Measurements from ENCODE around the gene ZYG11A.

Gene ZYG11A

DNA sequence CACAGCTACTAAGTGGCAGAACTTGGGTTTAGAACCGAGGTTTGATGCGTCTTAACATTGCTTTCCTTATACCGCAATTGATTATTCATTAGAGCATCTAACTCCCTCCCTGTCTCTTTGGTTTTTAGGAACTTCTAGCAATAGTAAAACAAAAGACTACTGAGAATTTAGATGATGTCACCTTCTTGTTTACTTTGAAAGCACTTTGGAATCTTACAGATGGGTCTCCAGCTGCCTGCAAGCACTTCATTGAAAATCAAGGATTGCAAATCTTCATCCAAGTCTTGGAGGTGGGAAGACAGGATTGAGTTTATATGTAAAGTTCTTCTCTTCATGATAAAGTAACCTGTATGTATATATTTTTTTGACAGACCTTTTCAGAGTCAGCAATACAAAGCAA, 35.0 kb downstream of the ZYG11A start:
- Histone ChIP-seq H3K27me3 (ENCODE audit: insufficient read depth, low read length, poor library complexity) (no peaks in the 10 kb centered on the region), H2BK120ac (ENCODE audit: low read depth, low read length) (no peak overlapping the region), H3K4me1 (ENCODE audit: control insufficient read depth, low read depth, low read length) (no peaks in the 10 kb centered on the region), H3K23ac (ENCODE audit: low read length) (no peak overlapping the region), H3K56ac (ENCODE audit: low read length) (no peak overlapping the region), H3K36me3 (ENCODE audit: control insufficient read depth, insufficient read depth, low read length) (no peaks in the 10 kb centered on the region), H3K18ac (ENCODE audit: low read length) (no peak overlapping the region), H3K79me2 (ENCODE audit: control insufficient read depth, insufficient read depth, low read length) (no peaks in the 10 kb centered on the region), H3K27ac (ENCODE audit: low read depth, low read length) (no peak overlapping the region), H2BK5ac (ENCODE audit: low read length) (no peak overlapping the region), H4K5ac (ENCODE audit: low read length) (no peak overlapping the region), H3K4ac (ENCODE audit: low read depth, low read length) (no peak overlapping the region), H3K4me2 (ENCODE audit: low read length) (no peak overlapping the region), H3K79me1 (ENCODE audit: low read length) (no peaks in the 10 kb centered on the region), H2AK5ac (ENCODE audit: low read length) (no peak overlapping the region), H2BK15ac (replicated peaks; ENCODE audit: low read depth) (no peak overlapping the region), H3K9ac (ENCODE audit: low read length) (no peak overlapping the region), H3K4me3 (ENCODE audit: low read length) (no peak overlapping the region), H4K8ac (ENCODE audit: low read depth, low read length) (no peak overlapping the region)
- WGBS (ENCODE audit: extremely low coverage, insufficient coverage, low lambda C conversion rate), result no CpG with 5 or more reads among the region's 3 CpGs
- peak; percentile 52 for DNase-seq

GRCh38 chr1:52880206-52880605, 37.6 kb downstream of the ZYG11A start:
- Histone ChIP-seq H3K4ac (ENCODE audit: low read depth, low read length) (no peak overlapping the region), H2BK120ac (ENCODE audit: low read depth, low read length) (no peak overlapping the region), H3K9ac (ENCODE audit: low read length) (no peak overlapping the region), H4K8ac (ENCODE audit: low read depth, low read length) (no peak overlapping the region), H3K18ac (ENCODE audit: low read length) (no peak overlapping the region), H3K36me3 (ENCODE audit: control insufficient read depth, insufficient read depth, low read length) (no peaks in the 10 kb centered on the region), H3K79me1 (ENCODE audit: low read length) (no peaks in the 10 kb centered on the region), H3K4me2 (ENCODE audit: low read length) (no peak overlapping the region), H3K23ac (ENCODE audit: low read length) (no peak overlapping the region), H2BK5ac (ENCODE audit: low read length) (no peak overlapping the region), H2BK15ac (replicated peaks; ENCODE audit: low read depth) (no peak overlapping the region), H3K56ac (ENCODE audit: low read length) (no peak overlapping the region), H4K5ac (ENCODE audit: low read length) (no peak overlapping the region), H3K27me3 (ENCODE audit: insufficient read depth, low read length, poor library complexity) (no peaks in the 10 kb centered on the region), H2AK5ac (ENCODE audit: low read length) (no peak overlapping the region), H3K79me2 (ENCODE audit: control insufficient read depth, insufficient read depth, low read length) (no peaks in the 10 kb centered on the region), H3K27ac (ENCODE audit: low read depth, low read length) (no peak overlapping the region), H3K4me3 (ENCODE audit: low read length) (no peak overlapping the region), H3K4me1 (ENCODE audit: control insufficient read depth, low read depth, low read length) (no peaks in the 10 kb centered on the region)
- DNase-seq, result no peak
- no CpG with 5 or more reads among the region's 2 CpGs for WGBS (ENCODE audit: extremely low coverage, insufficient coverage, low lambda C conversion rate)

GRCh38 chr1:52887483-52887882, 44.9 kb downstream of the ZYG11A start:
- H2AK5ac ChIP-seq (ENCODE audit: low read length), result no peak overlapping the region

GRCh38 chr1:52892424-52893215, 50.1 kb downstream of the ZYG11A start:
- DNase-seq, result no peak
- no peak overlapping the region for H3K4ac ChIP-seq (ENCODE audit: low read depth, low read length)
- no peak overlapping the region for H3K9ac ChIP-seq (ENCODE audit: low read length)
- H3K23ac ChIP-seq (ENCODE audit: low read length), result no peak overlapping the region
- no peak overlapping the region for H3K4me3 ChIP-seq (ENCODE audit: low read length)
- no peak overlapping the region for H2AK5ac ChIP-seq (ENCODE audit: low read length)
- no peaks in the 10 kb centered on the region for H3K79me2 ChIP-seq (ENCODE audit: control insufficient read depth, insufficient read depth, low read length)
- no peaks in the 10 kb centered on the region for H3K27me3 ChIP-seq (ENCODE audit: insufficient read depth, low read length, poor library complexity)
- no peak overlapping the region for H2BK120ac ChIP-seq (ENCODE audit: low read depth, low read length)
- no peaks in the 10 kb centered on the region for H3K4me1 ChIP-seq (ENCODE audit: control insufficient read depth, low read depth, low read length)
- H4K5ac ChIP-seq (ENCODE audit: low read length), result no peak overlapping the region
- H2BK15ac ChIP-seq (replicated peaks; ENCODE audit: low read depth), result no peak overlapping the region
- no peaks in the 10 kb centered on the region for H3K36me3 ChIP-seq (ENCODE audit: control insufficient read depth, insufficient read depth, low read length)
- no peaks in the 10 kb centered on the region for H3K79me1 ChIP-seq (ENCODE audit: low read length)
- H3K4me2 ChIP-seq (ENCODE audit: low read length), result no peak overlapping the region
- H2BK5ac ChIP-seq (ENCODE audit: low read length), result no peak overlapping the region
- WGBS (ENCODE audit: extremely low coverage, insufficient coverage, low lambda C conversion rate), result no CpG with 5 or more reads among the region's 5 CpGs
- H3K18ac ChIP-seq (ENCODE audit: low read length), result no peak overlapping the region
- no peak overlapping the region for H3K27ac ChIP-seq (ENCODE audit: low read depth, low read length)
- H4K8ac ChIP-seq (ENCODE audit: low read depth, low read length), result no peak overlapping the region
- no peak overlapping the region for H3K56ac ChIP-seq (ENCODE audit: low read length)

More at GRCh38 chr1:52887483-52887882, 44.9 kb downstream of the ZYG11A start:
- H3K27me3 ChIP-seq (ENCODE audit: insufficient read depth, low read length, poor library complexity), result no peaks in the 10 kb centered on the region
- H2BK5ac ChIP-seq (ENCODE audit: low read length), result no peak overlapping the region
- no peak overlapping the region for H3K23ac ChIP-seq (ENCODE audit: low read length)
- H3K4me2 ChIP-seq (ENCODE audit: low read length), result no peak overlapping the region
- DNase-seq, result no peak
- H3K4me3 ChIP-seq (ENCODE audit: low read length), result no peak overlapping the region
- no peak overlapping the region for H3K9ac ChIP-seq (ENCODE audit: low read length)
- H3K36me3 ChIP-seq (ENCODE audit: control insufficient read depth, insufficient read depth, low read length), result no peaks in the 10 kb centered on the region
- H3K18ac ChIP-seq (ENCODE audit: low read length), result no peak overlapping the region
- no peak overlapping the region for H4K5ac ChIP-seq (ENCODE audit: low read length)
- no peaks in the 10 kb centered on the region for H3K4me1 ChIP-seq (ENCODE audit: control insufficient read depth, low read depth, low read length)
- no peak overlapping the region for H4K8ac ChIP-seq (ENCODE audit: low read depth, low read length)
- no peak overlapping the region for H2BK15ac ChIP-seq (replicated peaks; ENCODE audit: low read depth)
- no peak overlapping the region for H3K4ac ChIP-seq (ENCODE audit: low read depth, low read length)
- no peak overlapping the region for H2BK120ac ChIP-seq (ENCODE audit: low read depth, low read length)
- no peak overlapping the region for H3K56ac ChIP-seq (ENCODE audit: low read length)
- H3K79me2 ChIP-seq (ENCODE audit: control insufficient read depth, insufficient read depth, low read length), result no peaks in the 10 kb centered on the region
- H3K79me1 ChIP-seq (ENCODE audit: low read length), result no peaks in the 10 kb centered on the region
- no CpG with 5 or more reads among the region's 4 CpGs for WGBS (ENCODE audit: extremely low coverage, insufficient coverage, low lambda C conversion rate)
- H3K27ac ChIP-seq (ENCODE audit: low read depth, low read length), result no peak overlapping the region

DNA sequence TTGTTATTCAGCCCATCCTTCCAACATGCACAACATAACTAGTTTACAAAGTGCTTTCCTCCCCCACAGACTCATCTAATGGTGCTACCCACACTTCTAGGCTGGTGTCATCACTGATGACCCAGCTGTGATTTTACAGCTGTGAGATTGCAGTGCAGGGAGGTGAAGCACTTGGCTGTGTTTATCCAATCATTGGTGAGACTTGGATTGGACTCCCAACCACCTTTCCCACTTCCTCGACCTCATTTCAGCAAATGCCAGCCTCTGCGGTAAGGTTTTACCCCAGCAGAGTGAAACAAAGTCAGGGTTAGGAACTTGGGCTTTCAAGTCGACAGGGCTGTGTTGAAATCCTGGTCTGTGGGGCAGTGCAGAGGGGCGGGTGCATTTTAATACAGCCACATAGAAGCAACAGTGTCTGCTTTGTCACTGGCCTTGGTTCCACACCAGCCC, 56.9 kb downstream of the ZYG11A start:
- Histone ChIP-seq H3K27ac (ENCODE audit: low read depth, low read length) (no peak overlapping the region), H3K4me1 (ENCODE audit: control insufficient read depth, low read depth, low read length) (no peaks in the 10 kb centered on the region)
- DNase-seq, result no peak

GRCh38 chr1:52900402-52900801, 57.8 kb downstream of the ZYG11A start:
- H3K36me3 ChIP-seq (ENCODE audit: control insufficient read depth, insufficient read depth, low read length), result no peaks in the 10 kb centered on the region
- H4K5ac ChIP-seq (ENCODE audit: low read length), result no peak overlapping the region
- no CpG with 5 or more reads among the region's 2 CpGs for WGBS (ENCODE audit: extremely low coverage, insufficient coverage, low lambda C conversion rate)
- H3K23ac ChIP-seq (ENCODE audit: low read length), result no peak overlapping the region
- no peak overlapping the region for H3K9ac ChIP-seq (ENCODE audit: low read length)
- H3K27me3 ChIP-seq (ENCODE audit: insufficient read depth, low read length, poor library complexity), result no peaks in the 10 kb centered on the region
- H3K18ac ChIP-seq (ENCODE audit: low read length), result no peak overlapping the region
- H3K79me2 ChIP-seq (ENCODE audit: control insufficient read depth, insufficient read depth, low read length), result no peaks in the 10 kb centered on the region
- no peak overlapping the region for H2BK15ac ChIP-seq (replicated peaks; ENCODE audit: low read depth)
- H2BK120ac ChIP-seq (ENCODE audit: low read depth, low read length), result no peak overlapping the region
- H3K4me3 ChIP-seq (ENCODE audit: low read length), result no peak overlapping the region
- no peaks in the 10 kb centered on the region for H3K4me1 ChIP-seq (ENCODE audit: control insufficient read depth, low read depth, low read length)
- H2AK5ac ChIP-seq (ENCODE audit: low read length), result no peak overlapping the region
- H2BK5ac ChIP-seq (ENCODE audit: low read length), result no peak overlapping the region
- DNase-seq, result no peak
- H3K27ac ChIP-seq (ENCODE audit: low read depth, low read length), result no peak overlapping the region
- H3K79me1 ChIP-seq (ENCODE audit: low read length), result no peaks in the 10 kb centered on the region
- no peak overlapping the region for H3K4ac ChIP-seq (ENCODE audit: low read depth, low read length)
- H3K4me2 ChIP-seq (ENCODE audit: low read length), result no peak overlapping the region
- H4K8ac ChIP-seq (ENCODE audit: low read depth, low read length), result no peak overlapping the region
- no peak overlapping the region for H3K56ac ChIP-seq (ENCODE audit: low read length)

More for the DNA sequence above, 56.9 kb downstream of the ZYG11A start:
- no peak overlapping the region for H2BK5ac ChIP-seq (ENCODE audit: low read length)
- no peaks in the 10 kb centered on the region for H3K27me3 ChIP-seq (ENCODE audit: insufficient read depth, low read length, poor library complexity)
- no peak overlapping the region for H3K18ac ChIP-seq (ENCODE audit: low read length)
- H3K79me2 ChIP-seq (ENCODE audit: control insufficient read depth, insufficient read depth, low read length), result no peaks in the 10 kb centered on the region
- H3K23ac ChIP-seq (ENCODE audit: low read length), result no peak overlapping the region
- no CpG with 5 or more reads among the region's 4 CpGs for WGBS (ENCODE audit: extremely low coverage, insufficient coverage, low lambda C conversion rate)
- H3K56ac ChIP-seq (ENCODE audit: low read length), result no peak overlapping the region
- H2AK5ac ChIP-seq (ENCODE audit: low read length), result no peak overlapping the region
- H3K4ac ChIP-seq (ENCODE audit: low read depth, low read length), result no peak overlapping the region
- no peak overlapping the region for H3K9ac ChIP-seq (ENCODE audit: low read length)
- H4K5ac ChIP-seq (ENCODE audit: low read length), result no peak overlapping the region
- H2BK15ac ChIP-seq (replicated peaks; ENCODE audit: low read depth), result no peak overlapping the region
- H2BK120ac ChIP-seq (ENCODE audit: low read depth, low read length), result no peak overlapping the region
- no peak overlapping the region for H4K8ac ChIP-seq (ENCODE audit: low read depth, low read length)
- H3K79me1 ChIP-seq (ENCODE audit: low read length), result no peaks in the 10 kb centered on the region
- no peak overlapping the region for H3K4me3 ChIP-seq (ENCODE audit: low read length)
- H3K36me3 ChIP-seq (ENCODE audit: control insufficient read depth, insufficient read depth, low read length), result no peaks in the 10 kb centered on the region
- no peak overlapping the region for H3K4me2 ChIP-seq (ENCODE audit: low read length)
